ENCODE measurements around the gene HTRA1.

GRCh38 chr10:122500194-122500593 lies 38.8 kb downstream of the HTRA1 start:
- TF ChIP-seq CTCF (IDR thresholded peaks at IDR 0.05) = no peak
- no peak for TF ChIP-seq POLR2AphosphoS5 (IDR thresholded peaks at IDR 0.05)

Data from breast epithelium (tissue), 3 donors.